HEK293 (cell line): ENCODE measurements around the gene DAGLA.
A peak's percentile ranks its signal among the peaks of the same experiment; 100 is the strongest.

Experiments used
- FEZF1 ChIP-seq: fragments of 450-650 bp; formaldehyde crosslinking; IDR thresholded peaks from 2 replicates; pipeline ENCODE4 v1.5.1; 2016; ENCODE audit warnings: missing biosample characterization, missing genetic modification characterization
- GFI1B ChIP-seq: fragments of 450-650 bp; formaldehyde crosslinking; IDR thresholded peaks from 2 replicates; pipeline ENCODE4 v1.5.1; 2016; ENCODE audit warnings: missing biosample characterization, missing genetic modification characterization
- GLIS1 ChIP-seq: fragments of 450-650 bp; formaldehyde crosslinking; IDR thresholded peaks from 2 replicates; pipeline ENCODE4 v1.5.1; 2016; ENCODE audit warnings: missing biosample characterization, missing genetic modification characterization
- PRDM2 ChIP-seq: fragments of 450-650 bp; formaldehyde crosslinking; IDR thresholded peaks from 2 replicates; pipeline ENCODE4 v1.5.1; 2016; ENCODE audit warnings: missing biosample characterization, missing genetic modification characterization, borderline replicate concordance
- REST ChIP-seq: fragments of 450-650 bp; formaldehyde crosslinking; IDR thresholded peaks from 2 replicates; pipeline ENCODE4 v1.5.1; 2016; ENCODE audit warnings: missing biosample characterization, missing genetic modification characterization
- SP7 ChIP-seq: fragments of 450-650 bp; formaldehyde crosslinking; IDR thresholded peaks from 2 replicates; pipeline ENCODE4 v1.5.1; 2016; ENCODE audit warnings: missing biosample characterization, missing genetic modification characterization
- ZBTB8A ChIP-seq: fragments of 450-650 bp; formaldehyde crosslinking; IDR thresholded peaks from 2 replicates; pipeline ENCODE4 v1.5.1; 2016; ENCODE audit warnings: missing biosample characterization, missing genetic modification characterization
- ZNF169 ChIP-seq: fragments of 450-650 bp; formaldehyde crosslinking; IDR thresholded peaks from 2 replicates; pipeline ENCODE4 v1.5.1; 2016; ENCODE audit warnings: missing biosample characterization, missing genetic modification characterization
- ZNF2 ChIP-seq: fragments of 450-650 bp; formaldehyde crosslinking; IDR thresholded peaks from 2 replicates; pipeline ENCODE4 v1.5.1; 2016; ENCODE audit warnings: missing biosample characterization, missing genetic modification characterization
- ZNF341 ChIP-seq: fragments of 450-650 bp; formaldehyde crosslinking; IDR thresholded peaks from 2 replicates; pipeline ENCODE4; 2016; ENCODE audit warnings: low read depth, missing biosample characterization, missing genetic modification characterization
- ZNF416 ChIP-seq: fragments of 450-650 bp; formaldehyde crosslinking; IDR thresholded peaks from 2 replicates; pipeline ENCODE4 v1.5.1; 2016; ENCODE audit warnings: missing biosample characterization, missing genetic modification characterization
- ZNF473 ChIP-seq: fragments of 450-650 bp; formaldehyde crosslinking; IDR thresholded peaks from 2 replicates; pipeline ENCODE4 v1.5.1; 2017; ENCODE audit warnings: missing biosample characterization, missing genetic modification characterization
- ZNF549 ChIP-seq: fragments of 450-650 bp; IDR thresholded peaks from 2 replicates; pipeline ENCODE4 v1.5.1; 2018; ENCODE audit warnings: missing biosample characterization, missing genetic modification characterization, mild to moderate bottlenecking, inconsistent platforms, moderate library complexity
- ZNF610 ChIP-seq: fragments of 450-650 bp; formaldehyde crosslinking; IDR thresholded peaks from 2 replicates; pipeline ENCODE4 v1.5.1; 2016; ENCODE audit warnings: missing biosample characterization, missing genetic modification characterization, borderline replicate concordance
- ZNF701 ChIP-seq: fragments of 450-650 bp; formaldehyde crosslinking; IDR thresholded peaks from 2 replicates; pipeline ENCODE4 v1.5.1; 2016; ENCODE audit warnings: missing biosample characterization, missing genetic modification characterization
- ZNF747 ChIP-seq: fragments of 450-650 bp; formaldehyde crosslinking; IDR thresholded peaks from 2 replicates; pipeline ENCODE4 v1.5.1; 2016; ENCODE audit warnings: missing biosample characterization, missing genetic modification characterization
- ZNF785 ChIP-seq: fragments of 450-650 bp; formaldehyde crosslinking; IDR thresholded peaks from 2 replicates; pipeline ENCODE4 v1.5.1; 2016; ENCODE audit warnings: missing biosample characterization, missing genetic modification characterization
- ZSCAN18 ChIP-seq: fragments of 450-650 bp; formaldehyde crosslinking; IDR thresholded peaks from 2 replicates; pipeline ENCODE4 v1.5.1; 2016; ENCODE audit warnings: missing biosample characterization, missing genetic modification characterization
- ZXDB ChIP-seq: fragments of 450-650 bp; formaldehyde crosslinking; IDR thresholded peaks from 2 replicates; pipeline ENCODE4 v1.5.1; 2016; ENCODE audit warnings: missing biosample characterization, missing genetic modification characterization
- TF ChIP-seq, protein P1 (sequence below): fragments of 450-650 bp; formaldehyde crosslinking; IDR thresholded peaks from 2 replicates; pipeline ENCODE4 v1.5.1; 2016; ENCODE audit warnings: missing biosample characterization, missing genetic modification characterization
- TF ChIP-seq, protein P2 (sequence below): fragments of 450-650 bp; formaldehyde crosslinking; IDR thresholded peaks from 2 replicates; pipeline ENCODE4 v1.5.1; 2016; ENCODE audit warnings: missing biosample characterization, missing genetic modification characterization, low read depth
- TF ChIP-seq, protein P3 (sequence below): fragments of 450-650 bp; formaldehyde crosslinking; IDR thresholded peaks from 2 replicates; pipeline ENCODE4 v1.5.1; 2016; ENCODE audit warnings: missing biosample characterization, missing genetic modification characterization

DAGLA gene

GRCh38 chr11:61792310-61793082, 112.3 kb downstream of the DAGLA start, which contains the start of the genes FEN1 and TMEM258 (continued):
- TF ChIP-seq ZNF2 (tag by site-specific recombination) (peak; percentile 27; the same call in 1 of the 2 replicates), ZNF416 (tag by site-specific recombination) (no peak), FEZF1 (tag by site-specific recombination) (no peak), ZXDB (tag by site-specific recombination) (peak; percentile 87), ZNF341 (tag by site-specific recombination) (peak; percentile 24; the same call in 1 of the 2 replicates), ZNF473 (no peak), GFI1B (tag by site-specific recombination) (no peak), ZSCAN18 (no peak), ZNF701 (tag by site-specific recombination) (no peak), ZNF169 (tag by site-specific recombination) (no peak), ZNF747 (no peak), PRDM2 (tag by site-specific recombination) (no peak), SP7 (peak; percentile 70), ZBTB8A (tag by site-specific recombination) (peak; percentile 60), GLIS1 (peak; percentile 23; the same call in 1 of the 2 replicates), ZNF785 (tag by site-specific recombination) (no peak), ZNF549 (no peak), REST (tag by site-specific recombination) (no peak), ZNF610 (tag by site-specific recombination) (peak; percentile 28; the same call in 1 of the 2 replicates)
- TF ChIP-seq, protein P1, sequence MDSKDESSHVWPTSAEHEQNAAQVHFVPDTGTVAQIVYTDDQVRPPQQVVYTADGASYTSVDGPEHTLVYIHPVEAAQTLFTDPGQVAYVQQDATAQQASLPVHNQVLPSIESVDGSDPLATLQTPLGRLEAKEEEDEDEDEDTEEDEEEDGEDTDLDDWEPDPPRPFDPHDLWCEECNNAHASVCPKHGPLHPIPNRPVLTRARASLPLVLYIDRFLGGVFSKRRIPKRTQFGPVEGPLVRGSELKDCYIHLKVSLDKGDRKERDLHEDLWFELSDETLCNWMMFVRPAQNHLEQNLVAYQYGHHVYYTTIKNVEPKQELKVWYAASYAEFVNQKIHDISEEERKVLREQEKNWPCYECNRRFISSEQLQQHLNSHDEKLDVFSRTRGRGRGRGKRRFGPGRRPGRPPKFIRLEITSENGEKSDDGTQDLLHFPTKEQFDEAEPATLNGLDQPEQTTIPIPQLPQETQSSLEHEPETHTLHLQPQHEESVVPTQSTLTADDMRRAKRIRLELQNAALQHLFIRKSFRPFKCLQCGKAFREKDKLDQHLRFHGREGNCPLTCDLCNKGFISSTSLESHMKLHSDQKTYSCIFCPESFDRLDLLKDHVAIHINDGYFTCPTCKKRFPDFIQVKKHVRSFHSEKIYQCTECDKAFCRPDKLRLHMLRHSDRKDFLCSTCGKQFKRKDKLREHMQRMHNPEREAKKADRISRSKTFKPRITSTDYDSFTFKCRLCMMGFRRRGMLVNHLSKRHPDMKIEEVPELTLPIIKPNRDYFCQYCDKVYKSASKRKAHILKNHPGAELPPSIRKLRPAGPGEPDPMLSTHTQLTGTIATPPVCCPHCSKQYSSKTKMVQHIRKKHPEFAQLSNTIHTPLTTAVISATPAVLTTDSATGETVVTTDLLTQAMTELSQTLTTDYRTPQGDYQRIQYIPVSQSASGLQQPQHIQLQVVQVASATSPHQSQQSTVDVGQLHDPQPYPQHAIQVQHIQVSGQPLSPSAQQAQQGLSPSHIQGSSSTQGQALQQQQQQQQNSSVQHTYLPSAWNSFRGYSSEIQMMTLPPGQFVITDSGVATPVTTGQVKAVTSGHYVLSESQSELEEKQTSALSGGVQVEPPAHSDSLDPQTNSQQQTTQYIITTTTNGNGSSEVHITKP = peak; percentile 83
- TF ChIP-seq, protein P2, sequence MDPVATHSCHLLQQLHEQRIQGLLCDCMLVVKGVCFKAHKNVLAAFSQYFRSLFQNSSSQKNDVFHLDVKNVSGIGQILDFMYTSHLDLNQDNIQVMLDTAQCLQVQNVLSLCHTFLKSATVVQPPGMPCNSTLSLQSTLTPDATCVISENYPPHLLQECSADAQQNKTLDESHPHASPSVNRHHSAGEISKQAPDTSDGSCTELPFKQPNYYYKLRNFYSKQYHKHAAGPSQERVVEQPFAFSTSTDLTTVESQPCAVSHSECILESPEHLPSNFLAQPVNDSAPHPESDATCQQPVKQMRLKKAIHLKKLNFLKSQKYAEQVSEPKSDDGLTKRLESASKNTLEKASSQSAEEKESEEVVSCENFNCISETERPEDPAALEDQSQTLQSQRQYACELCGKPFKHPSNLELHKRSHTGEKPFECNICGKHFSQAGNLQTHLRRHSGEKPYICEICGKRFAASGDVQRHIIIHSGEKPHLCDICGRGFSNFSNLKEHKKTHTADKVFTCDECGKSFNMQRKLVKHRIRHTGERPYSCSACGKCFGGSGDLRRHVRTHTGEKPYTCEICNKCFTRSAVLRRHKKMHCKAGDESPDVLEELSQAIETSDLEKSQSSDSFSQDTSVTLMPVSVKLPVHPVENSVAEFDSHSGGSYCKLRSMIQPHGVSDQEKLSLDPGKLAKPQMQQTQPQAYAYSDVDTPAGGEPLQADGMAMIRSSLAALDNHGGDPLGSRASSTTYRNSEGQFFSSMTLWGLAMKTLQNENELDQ (tag by site-specific recombination) = no peak
- TF ChIP-seq, protein P3, sequence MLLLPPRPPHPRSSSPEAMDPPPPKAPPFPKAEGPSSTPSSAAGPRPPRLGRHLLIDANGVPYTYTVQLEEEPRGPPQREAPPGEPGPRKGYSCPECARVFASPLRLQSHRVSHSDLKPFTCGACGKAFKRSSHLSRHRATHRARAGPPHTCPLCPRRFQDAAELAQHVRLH = peak; percentile 100
